Vagina (tissue), 2 donors: ENCODE results near the gene RNF138.

Source experiments
- POLR2A ChIP-seq, 2 donors: fragments of 450-650 bp; IDR thresholded peaks; one replicate each; pipeline ENCODE4 v1.6.1; 2017; ENCODE audit warnings: antibody characterized with exemption in 2 of 2, mild to moderate bottlenecking in 2 of 2, moderate library complexity in 2 of 2
- POLR2AphosphoS5 ChIP-seq, 2 donors: sonication (generic); formaldehyde crosslinking; IDR thresholded peaks; one replicate each; pipeline ENCODE4 v1.9.0; 2017; ENCODE audit warnings: antibody characterized with exemption in 2 of 2, mild to moderate bottlenecking in 2 of 2, low read depth in 1 of 2; ENCODE audit not compliant: insufficient read depth in 1 of 2
- TF ChIP-seq, protein P1 (sequence below), 3 experiments: fragments of 450-650 bp in 2 of 3; fragments of 200-600 bp in 1 of 3; sonication (generic) in 1 of 3; IDR thresholded peaks; one replicate each; pipeline ENCODE4 v1.5.1; 2017 to 2019; ENCODE audit warnings: antibody characterized with exemption in 3 of 3, mild to moderate bottlenecking in 2 of 3, moderate library complexity in 2 of 3

DNA sequence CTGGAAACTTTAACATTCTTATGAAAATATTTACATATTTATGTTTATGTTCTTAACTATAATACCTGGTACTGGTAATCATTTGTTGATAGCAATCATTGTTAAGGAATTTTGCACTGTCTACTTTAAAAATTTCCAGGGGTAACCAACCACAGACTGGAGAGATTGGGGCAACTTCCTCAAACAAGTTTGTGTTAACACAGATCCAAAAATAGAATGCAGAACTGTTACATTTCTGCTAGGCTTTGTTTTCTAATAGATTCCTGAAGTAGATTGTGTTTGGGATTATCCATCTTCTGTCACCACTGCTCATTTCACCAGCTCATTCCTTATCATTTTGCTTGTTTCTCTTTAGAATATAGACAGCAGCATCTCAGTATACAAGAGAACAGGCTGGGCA lies 49.3 kb upstream of the RNF138 start:
- TF ChIP-seq, protein P1, sequence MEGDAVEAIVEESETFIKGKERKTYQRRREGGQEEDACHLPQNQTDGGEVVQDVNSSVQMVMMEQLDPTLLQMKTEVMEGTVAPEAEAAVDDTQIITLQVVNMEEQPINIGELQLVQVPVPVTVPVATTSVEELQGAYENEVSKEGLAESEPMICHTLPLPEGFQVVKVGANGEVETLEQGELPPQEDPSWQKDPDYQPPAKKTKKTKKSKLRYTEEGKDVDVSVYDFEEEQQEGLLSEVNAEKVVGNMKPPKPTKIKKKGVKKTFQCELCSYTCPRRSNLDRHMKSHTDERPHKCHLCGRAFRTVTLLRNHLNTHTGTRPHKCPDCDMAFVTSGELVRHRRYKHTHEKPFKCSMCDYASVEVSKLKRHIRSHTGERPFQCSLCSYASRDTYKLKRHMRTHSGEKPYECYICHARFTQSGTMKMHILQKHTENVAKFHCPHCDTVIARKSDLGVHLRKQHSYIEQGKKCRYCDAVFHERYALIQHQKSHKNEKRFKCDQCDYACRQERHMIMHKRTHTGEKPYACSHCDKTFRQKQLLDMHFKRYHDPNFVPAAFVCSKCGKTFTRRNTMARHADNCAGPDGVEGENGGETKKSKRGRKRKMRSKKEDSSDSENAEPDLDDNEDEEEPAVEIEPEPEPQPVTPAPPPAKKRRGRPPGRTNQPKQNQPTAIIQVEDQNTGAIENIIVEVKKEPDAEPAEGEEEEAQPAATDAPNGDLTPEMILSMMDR (IDR thresholded peaks at IDR 0.05): no peak
- TF ChIP-seq POLR2A (IDR thresholded peaks at IDR 0.05): no peak
- no peak for TF ChIP-seq POLR2AphosphoS5 (IDR thresholded peaks at IDR 0.05; ENCODE audit: insufficient read depth in 1 of 2, low read depth in 1 of 2)
